Measurements from ENCODE around the gene MX2.
"Not testable (repeated sequence)": the region's sequence is repeated elsewhere in the genome, so short reads cannot be mapped to it uniquely, and the experiment has no call there.

The MX2 gene

GRCh38 chr21:41398831-41399230 is 37.0 kb downstream of the MX2 start:
- H3K9me3 ChIP-seq (ENCODE audit: control insufficient read depth, insufficient read depth, low read length): no peaks in the 10 kb centered on the region
- H3K9ac ChIP-seq (ENCODE audit: low read depth, low read length): no peak overlapping the region
- peaks cover 7% of the 10 kb centered on the region for H3K4me1 ChIP-seq (ENCODE audit: insufficient read depth, low read length)
- H3K36me3 ChIP-seq (ENCODE audit: insufficient read depth, low read length): no peaks in the 10 kb centered on the region

DNA sequence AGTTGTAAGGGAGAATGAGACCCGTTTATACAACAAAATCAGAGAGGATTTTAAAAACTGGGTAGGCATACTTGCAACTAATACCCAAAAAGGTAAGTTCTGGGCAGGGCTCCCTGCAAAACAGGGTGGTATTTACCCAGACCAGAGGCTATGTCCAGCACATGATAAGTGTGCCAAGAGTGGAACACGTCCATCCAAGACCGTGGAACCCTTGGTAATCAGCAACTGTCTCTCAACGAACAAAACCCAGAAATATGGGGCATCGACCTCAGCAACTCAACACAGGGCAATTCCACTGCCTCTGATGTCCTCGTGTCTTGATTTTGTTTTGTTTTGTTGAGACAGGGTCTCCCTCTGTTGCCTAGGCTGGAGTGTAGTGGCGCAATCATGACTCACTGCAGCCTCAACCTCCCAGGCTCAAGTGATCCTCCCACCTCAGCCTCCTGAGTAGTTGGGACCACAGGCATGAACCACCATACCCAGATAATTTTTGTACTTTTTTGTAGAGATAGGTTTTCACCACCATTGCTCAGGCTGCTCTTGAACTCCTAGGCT is 37.5 kb downstream of the MX2 start:
- Histone ChIP-seq H3K9ac (ENCODE audit: low read depth, low read length) (no peak overlapping the region), H3K9me3 (ENCODE audit: control insufficient read depth, insufficient read depth, low read length) (no peaks in the 10 kb centered on the region), H3K36me3 (ENCODE audit: insufficient read depth, low read length) (no peaks in the 10 kb centered on the region)

GRCh38 chr21:41402231-41402630 is 40.4 kb downstream of the MX2 start:
- no peak overlapping the region for H3K9ac ChIP-seq (ENCODE audit: low read depth, low read length)
- H3K9me3 ChIP-seq (ENCODE audit: control insufficient read depth, insufficient read depth, low read length): no peaks in the 10 kb centered on the region
- H3K4me1 ChIP-seq (ENCODE audit: insufficient read depth, low read length): no peaks in the 10 kb centered on the region
- no peaks in the 10 kb centered on the region for H3K36me3 ChIP-seq (ENCODE audit: insufficient read depth, low read length)

More for the DNA sequence above, 37.5 kb downstream of the MX2 start:
- H3K4me1 ChIP-seq (ENCODE audit: insufficient read depth, low read length): peaks cover 7% of the 10 kb centered on the region

DNA sequence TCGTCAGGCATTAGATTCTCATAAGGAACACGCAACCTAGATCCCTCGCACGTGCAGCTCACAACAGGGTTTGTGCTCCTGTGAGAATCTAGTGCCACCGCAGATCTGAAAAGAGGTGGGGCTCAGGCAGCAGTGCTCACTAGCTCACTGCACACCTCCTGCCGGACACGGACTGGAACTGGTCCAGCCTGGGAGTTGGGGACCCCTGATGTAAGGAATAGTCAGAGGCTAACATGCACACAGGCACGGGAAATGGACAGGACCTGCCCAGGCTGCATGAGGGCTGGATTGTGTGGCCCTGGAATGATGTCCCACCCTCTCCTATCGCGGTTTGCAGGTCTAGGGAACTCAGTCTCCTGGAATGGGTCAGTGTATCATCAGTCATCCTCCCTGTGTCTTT is 41.0 kb downstream of the MX2 start:
- H3K4me1 ChIP-seq (ENCODE audit: insufficient read depth, low read length): no peaks in the 10 kb centered on the region
- H3K9ac ChIP-seq (ENCODE audit: low read depth, low read length): no peak overlapping the region
- H3K9me3 ChIP-seq (ENCODE audit: control insufficient read depth, insufficient read depth, low read length): no peaks in the 10 kb centered on the region
- no peaks in the 10 kb centered on the region for H3K36me3 ChIP-seq (ENCODE audit: insufficient read depth, low read length)

GRCh38 chr21:41403331-41403730 is 41.5 kb downstream of the MX2 start:
- Histone ChIP-seq H3K9me3 (ENCODE audit: control insufficient read depth, insufficient read depth, low read length) (no peaks in the 10 kb centered on the region), H3K36me3 (ENCODE audit: insufficient read depth, low read length) (no peaks in the 10 kb centered on the region), H3K9ac (ENCODE audit: low read depth, low read length) (no peak overlapping the region), H3K4me1 (ENCODE audit: insufficient read depth, low read length) (no peaks in the 10 kb centered on the region)

DNA sequence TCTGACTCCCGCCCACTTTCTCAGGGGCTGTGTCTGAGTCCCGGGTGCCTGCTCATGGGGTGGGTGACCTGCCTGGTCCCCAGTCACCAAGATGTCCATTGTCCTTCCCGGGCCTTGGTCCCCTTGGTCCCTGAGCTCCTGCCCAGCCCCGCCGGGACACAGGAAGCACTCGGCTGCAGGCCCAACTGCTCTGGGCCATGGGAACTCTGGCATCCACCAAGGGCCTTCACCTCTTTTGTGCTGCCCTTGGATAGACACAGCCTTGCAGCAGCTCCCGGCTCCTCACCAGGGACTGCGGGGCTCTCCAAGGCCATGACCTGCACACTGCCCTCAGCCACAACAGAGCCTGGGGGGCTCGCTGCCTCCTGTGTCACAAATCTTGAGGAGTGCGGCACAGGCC is 42.1 kb downstream of the MX2 start:
- H3K9ac ChIP-seq (ENCODE audit: low read depth, low read length): no peak overlapping the region
- H3K9me3 ChIP-seq (ENCODE audit: control insufficient read depth, insufficient read depth, low read length): no peaks in the 10 kb centered on the region
- no peaks in the 10 kb centered on the region for H3K4me1 ChIP-seq (ENCODE audit: insufficient read depth, low read length)
- H3K36me3 ChIP-seq (ENCODE audit: insufficient read depth, low read length): no peaks in the 10 kb centered on the region

DNA sequence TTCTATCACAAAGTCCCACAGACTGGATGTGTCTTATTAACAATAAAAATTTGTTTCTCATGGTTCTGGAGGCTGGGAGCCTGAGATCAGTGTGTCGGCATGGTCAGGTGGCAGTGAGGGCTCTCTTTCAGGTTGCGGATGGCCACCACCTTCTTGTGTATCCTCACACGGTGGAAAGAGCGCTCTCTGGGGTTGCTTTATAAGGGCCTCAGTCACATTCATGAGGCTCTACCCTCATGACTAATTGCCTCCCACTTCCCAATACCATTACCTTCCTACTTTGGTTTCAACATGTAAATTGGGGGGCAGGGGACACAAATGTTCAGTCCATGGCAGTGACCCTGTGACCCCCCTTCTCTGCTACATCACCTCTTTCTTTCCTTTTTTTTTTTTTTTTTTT is 43.5 kb downstream of the MX2 start:
- H3K4me1 ChIP-seq (ENCODE audit: insufficient read depth, low read length): no peaks in the 10 kb centered on the region
- H3K36me3 ChIP-seq (ENCODE audit: insufficient read depth, low read length): no peaks in the 10 kb centered on the region
- H3K9ac ChIP-seq (ENCODE audit: low read depth, low read length): no peak overlapping the region
- H3K9me3 ChIP-seq (ENCODE audit: control insufficient read depth, insufficient read depth, low read length): no peaks in the 10 kb centered on the region

GRCh38 chr21:41406340-41406739 is 44.5 kb downstream of the MX2 start:
- H3K4me1 ChIP-seq (ENCODE audit: insufficient read depth, low read length): no peaks in the 10 kb centered on the region
- no peaks in the 10 kb centered on the region for H3K36me3 ChIP-seq (ENCODE audit: insufficient read depth, low read length)
- no peak overlapping the region for H3K9ac ChIP-seq (ENCODE audit: low read depth, low read length)
- H3K9me3 ChIP-seq (ENCODE audit: control insufficient read depth, insufficient read depth, low read length): no peaks in the 10 kb centered on the region

GRCh38 chr21:41407541-41408460 is 46.0 kb downstream of the MX2 start:
- Histone ChIP-seq H3K9me3 (ENCODE audit: control insufficient read depth, insufficient read depth, low read length) (no peaks in the 10 kb centered on the region), H3K4me1 (ENCODE audit: insufficient read depth, low read length) (no peaks in the 10 kb centered on the region), H3K9ac (ENCODE audit: low read depth, low read length) (no peak overlapping the region), H3K36me3 (ENCODE audit: insufficient read depth, low read length) (no peaks in the 10 kb centered on the region)

DNA sequence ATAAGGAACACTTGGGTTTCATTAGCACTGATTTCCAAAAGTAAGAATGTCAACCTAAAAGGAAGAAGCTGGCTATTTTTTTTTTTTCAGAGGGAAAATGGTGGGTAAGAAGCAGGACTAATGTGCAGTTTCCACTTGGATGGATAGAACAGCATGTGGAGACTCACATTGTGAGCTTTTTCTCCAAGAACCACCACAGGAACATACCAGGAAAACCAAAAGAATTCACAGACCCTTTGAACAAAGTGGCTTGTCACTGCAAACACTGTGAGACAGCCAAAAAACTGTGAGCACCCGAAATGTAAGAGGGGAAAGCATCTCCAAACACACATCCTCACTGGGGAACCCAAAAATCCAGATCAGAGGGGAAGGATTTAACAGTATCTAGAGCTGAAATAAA is 48.5 kb downstream of the MX2 start:
- Histone ChIP-seq H3K9ac (ENCODE audit: low read depth, low read length) (no peak overlapping the region), H3K9me3 (ENCODE audit: control insufficient read depth, insufficient read depth, low read length) (no peaks in the 10 kb centered on the region), H3K36me3 (ENCODE audit: insufficient read depth, low read length) (no peaks in the 10 kb centered on the region), H3K4me1 (ENCODE audit: insufficient read depth, low read length) (no peaks in the 10 kb centered on the region)

DNA sequence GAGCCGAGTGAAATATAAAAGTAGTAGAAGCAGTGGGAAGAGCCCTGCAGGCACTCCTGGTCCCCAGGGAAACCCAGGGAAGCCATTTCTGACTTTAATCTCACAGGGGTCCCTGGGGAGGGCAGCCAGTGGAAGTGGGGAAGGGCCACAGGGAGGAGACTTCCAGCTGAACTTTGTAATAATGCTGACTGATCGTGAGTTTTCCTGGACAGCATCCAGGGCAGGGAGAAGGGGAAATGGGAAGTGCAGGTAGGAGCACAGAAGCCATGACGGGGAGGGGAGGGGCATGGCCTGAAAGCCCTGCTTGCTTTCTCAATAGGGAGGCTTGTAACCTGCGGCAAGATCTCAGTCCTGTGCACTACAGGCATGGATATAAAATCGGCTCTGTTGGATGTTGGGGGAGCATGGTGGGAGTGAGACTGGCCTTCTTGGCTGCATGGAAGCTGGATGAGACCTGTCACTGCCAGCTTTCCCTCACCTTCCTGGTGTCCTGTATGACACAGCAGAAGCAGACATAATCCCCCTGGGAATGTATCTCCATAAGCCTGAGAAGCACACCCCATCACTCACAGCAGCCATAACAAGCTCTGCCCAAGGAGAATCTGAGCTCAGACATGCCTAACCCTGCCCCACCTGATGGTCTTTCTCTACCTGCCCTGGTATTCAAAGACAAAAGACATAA is 49.1 kb downstream of the MX2 start:
- Histone ChIP-seq H3K4me1 (ENCODE audit: insufficient read depth, low read length) (no peaks in the 10 kb centered on the region), H3K36me3 (ENCODE audit: insufficient read depth, low read length) (no peaks in the 10 kb centered on the region), H3K9ac (ENCODE audit: low read depth, low read length) (no peak overlapping the region), H3K9me3 (ENCODE audit: control insufficient read depth, insufficient read depth, low read length) (no peaks in the 10 kb centered on the region)

- Histone ChIP-seq H3K9ac (ENCODE audit: low read depth, low read length) (no peak overlapping the region), H3K9me3 (ENCODE audit: control insufficient read depth, insufficient read depth, low read length) (no peaks in the 10 kb centered on the region), H3K4me1 (ENCODE audit: insufficient read depth, low read length) (no peaks in the 10 kb centered on the region), H3K36me3 (ENCODE audit: insufficient read depth, low read length) (no peaks in the 10 kb centered on the region)
Observed at GRCh38 chr21:41411449-41412089, 49.7 kb downstream of the MX2 start.

GRCh38 chr21:41417505-41417904 is 55.7 kb downstream of the MX2 start:
- not testable (repeated sequence) for H3K36me3 ChIP-seq (ENCODE audit: insufficient read depth, low read length); H3K9me3 ChIP-seq (ENCODE audit: control insufficient read depth, insufficient read depth, low read length); H3K4me1 ChIP-seq (ENCODE audit: insufficient read depth, low read length); H3K9ac ChIP-seq (ENCODE audit: low read depth, low read length)

- Histone ChIP-seq H3K9me3 (ENCODE audit: control insufficient read depth, insufficient read depth, low read length) (peaks cover 4% of the 10 kb centered on the region), H3K9ac (ENCODE audit: low read depth, low read length) (no peak overlapping the region), H3K4me1 (ENCODE audit: insufficient read depth, low read length) (no peaks in the 10 kb centered on the region), H3K36me3 (ENCODE audit: insufficient read depth, low read length) (no peaks in the 10 kb centered on the region)
Observed at GRCh38 chr21:41418393-41418792, 56.6 kb downstream of the MX2 start.
